ENCODE measurements around the gene STX1B.

Gene STX1B

DNA sequence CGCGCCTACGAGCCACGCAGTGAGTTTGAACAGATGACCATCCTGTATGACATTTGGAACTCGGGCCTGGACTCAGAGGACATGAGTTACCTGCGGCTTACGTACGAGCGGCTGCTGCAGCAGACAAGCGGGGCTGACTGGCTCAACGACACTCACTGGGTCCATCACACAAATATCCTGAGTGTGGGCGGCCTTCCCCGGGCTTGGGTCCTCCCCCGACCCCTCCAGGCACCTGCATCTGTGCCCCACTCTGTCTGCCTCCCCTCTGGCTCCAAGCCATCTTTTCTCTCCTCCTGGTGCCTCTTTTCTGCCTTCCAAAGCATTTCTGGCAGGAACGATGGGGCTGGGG is 30.4 kb downstream of the STX1B start:
- DNase-seq (ENCODE audit: low spot score) (no peak), FAIRE-seq (no peak)

GRCh38 chr16:30979170-30980022 is 31.0 kb downstream of the STX1B start:
- FAIRE-seq, result no peak
- no peak for DNase-seq (ENCODE audit: low spot score)

GRCh38 chr16:30977502-30977901 is 32.9 kb downstream of the STX1B start:
- DNase-seq (ENCODE audit: low spot score) (no peak), FAIRE-seq (no peak)

- FAIRE-seq (no peak), DNase-seq (ENCODE audit: low spot score) (no peak)
These were observed 34.0 kb downstream of the STX1B start for GRCh38 chr16:30976486-30976885.

DNA sequence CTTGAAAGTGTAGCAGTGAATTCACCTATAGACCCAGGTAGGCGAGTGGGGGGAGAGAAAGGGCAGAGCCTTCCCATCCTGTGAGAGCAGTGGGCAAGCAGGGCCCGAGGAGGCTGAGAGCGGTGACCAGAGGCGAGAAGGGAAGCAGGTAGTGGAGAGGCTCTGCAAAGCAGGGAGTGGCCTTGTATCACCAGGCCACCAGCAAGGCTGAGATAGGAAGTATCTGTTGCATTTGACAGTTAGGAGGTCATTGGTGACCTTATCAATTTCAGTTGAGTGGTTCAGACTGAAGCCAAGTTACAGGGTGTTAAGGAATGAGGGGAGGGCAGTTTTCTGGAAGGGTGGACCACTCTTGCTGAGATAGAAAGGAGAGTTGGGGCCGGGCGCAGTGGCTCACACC is 36.1 kb downstream of the STX1B start:
- no peak for FAIRE-seq
- DNase-seq (ENCODE audit: low spot score), result no peak

DNA sequence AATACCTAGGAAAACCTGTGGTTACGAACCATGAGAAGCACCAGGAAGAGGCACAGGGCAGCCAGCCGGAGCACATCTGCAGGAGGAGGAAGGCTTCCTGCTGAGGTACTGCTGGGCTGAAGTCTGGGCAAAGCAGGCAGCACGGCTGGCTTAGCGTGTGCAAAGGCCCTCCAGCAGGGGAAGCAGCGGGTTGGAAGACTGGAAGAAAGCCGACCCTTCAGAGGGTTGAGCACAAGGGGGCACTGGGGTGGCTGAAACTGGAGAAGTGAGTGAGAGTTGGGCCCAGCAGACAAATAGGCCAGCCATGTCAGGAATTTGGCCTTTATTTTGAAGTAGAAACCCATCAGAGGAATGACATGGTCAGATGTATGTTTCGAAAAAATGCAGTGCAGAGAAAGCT is 37.6 kb downstream of the STX1B start:
- DNase-seq (ENCODE audit: low spot score) (no peak), FAIRE-seq (no peak)

DNA sequence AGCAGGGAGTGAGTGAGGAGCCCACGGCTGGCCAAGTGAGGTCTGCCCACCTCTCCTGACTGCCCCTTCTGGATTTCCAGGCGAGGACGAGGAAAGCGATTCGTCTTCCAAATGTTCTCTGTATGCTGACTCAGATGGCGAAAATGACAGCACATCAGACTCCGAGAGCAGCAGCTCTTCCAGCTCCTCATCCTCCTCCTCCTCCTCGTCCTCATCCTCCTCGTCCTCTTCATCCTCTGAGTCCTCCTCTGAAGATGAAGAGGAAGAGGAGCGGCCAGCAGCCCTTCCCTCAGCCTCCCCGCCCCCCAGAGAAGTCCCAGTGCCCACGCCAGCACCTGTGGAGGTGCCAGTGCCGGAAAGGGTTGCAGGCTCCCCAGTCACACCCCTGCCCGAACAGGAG is 39.1 kb downstream of the STX1B start:
- DNase-seq (ENCODE audit: low spot score) (no peak), FAIRE-seq (no peak)

GRCh38 chr16:30969246-30969842 is 41.1 kb downstream of the STX1B start:
- FAIRE-seq (no peak), DNase-seq (ENCODE audit: low spot score) (no peak)

GRCh38 chr16:30967795-30968194 is 42.6 kb downstream of the STX1B start:
- no peak for FAIRE-seq
- DNase-seq (ENCODE audit: low spot score), result no peak

GRCh38 chr16:30966033-30966619 is 44.3 kb downstream of the STX1B start:
- FAIRE-seq (no peak), DNase-seq (ENCODE audit: low spot score) (no peak)

GRCh38 chr16:30965436-30965835 is 45.0 kb downstream of the STX1B start:
- no peak for FAIRE-seq
- no peak for DNase-seq (ENCODE audit: low spot score)

GRCh38 chr16:30964574-30965226 is 45.7 kb downstream of the STX1B start:
- no peak for DNase-seq (ENCODE audit: low spot score)
- no peak for FAIRE-seq

DNA sequence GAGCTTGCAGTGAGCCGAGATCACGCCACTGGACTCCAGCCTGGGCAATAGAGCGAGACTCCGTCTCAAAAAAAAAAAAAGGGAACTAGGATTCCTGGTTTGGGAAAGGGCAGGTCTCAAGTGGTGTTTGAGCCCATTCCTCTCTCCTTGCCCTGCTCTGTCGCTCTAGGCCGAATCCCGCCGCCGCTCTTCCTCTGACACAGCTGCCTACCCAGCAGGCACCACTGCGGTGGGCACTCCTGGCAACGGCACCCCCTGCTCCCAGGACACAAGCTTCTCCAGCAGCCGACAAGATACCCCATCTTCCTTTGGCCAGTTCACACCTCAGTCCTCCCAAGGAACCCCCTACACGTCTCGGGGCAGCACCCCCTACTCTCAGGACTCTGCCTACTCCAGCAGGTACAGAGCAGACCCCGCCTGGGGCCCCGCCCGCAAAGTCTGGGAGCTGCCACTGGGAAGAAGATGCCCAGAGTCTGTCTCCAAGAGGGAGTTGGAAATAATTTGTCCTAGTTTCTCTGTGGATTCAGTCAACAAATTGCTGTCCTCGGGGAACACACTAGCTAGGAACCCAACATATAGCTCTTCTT is 46.4 kb downstream of the STX1B start:
- no peak for FAIRE-seq
- no peak for DNase-seq (ENCODE audit: low spot score)

DNA sequence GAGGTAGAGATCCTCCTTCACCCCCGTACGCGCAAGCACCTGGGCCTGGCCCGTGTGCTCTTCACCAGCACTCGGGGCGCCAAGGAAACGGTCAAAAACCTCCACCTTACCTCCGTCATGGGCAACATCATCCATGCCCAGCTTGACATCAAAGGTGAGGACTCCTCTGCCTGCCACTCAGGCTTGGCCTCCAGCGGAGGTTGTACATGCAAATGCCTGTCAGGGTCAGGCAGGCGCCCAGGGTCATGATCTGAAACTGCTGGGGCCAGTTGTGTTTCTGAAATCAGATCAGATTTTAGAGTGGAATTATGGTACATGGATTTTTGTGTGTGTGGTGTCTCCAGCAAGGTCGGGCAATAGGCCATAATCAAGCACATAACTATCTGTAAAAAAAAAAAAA is 49.1 kb downstream of the STX1B start:
- FAIRE-seq (no peak), DNase-seq (ENCODE audit: low spot score) (no peak)

- no peak for FAIRE-seq
- peak; percentile 18 for DNase-seq (ENCODE audit: low spot score)
These were observed 52.0 kb downstream of the STX1B start for GRCh38 chr16:30958175-30959079.

GRCh38 chr16:30957456-30958174 is 52.8 kb downstream of the STX1B start, which contains the start of gene SETD1A:
TSS of gene SETD1A (plus strand) at chr16:30957754. CDS start at chr16:30958732, 978 bp downstream.
- FAIRE-seq, result no peak
- DNase-seq (ENCODE audit: low spot score), result peak; percentile 88

DNA sequence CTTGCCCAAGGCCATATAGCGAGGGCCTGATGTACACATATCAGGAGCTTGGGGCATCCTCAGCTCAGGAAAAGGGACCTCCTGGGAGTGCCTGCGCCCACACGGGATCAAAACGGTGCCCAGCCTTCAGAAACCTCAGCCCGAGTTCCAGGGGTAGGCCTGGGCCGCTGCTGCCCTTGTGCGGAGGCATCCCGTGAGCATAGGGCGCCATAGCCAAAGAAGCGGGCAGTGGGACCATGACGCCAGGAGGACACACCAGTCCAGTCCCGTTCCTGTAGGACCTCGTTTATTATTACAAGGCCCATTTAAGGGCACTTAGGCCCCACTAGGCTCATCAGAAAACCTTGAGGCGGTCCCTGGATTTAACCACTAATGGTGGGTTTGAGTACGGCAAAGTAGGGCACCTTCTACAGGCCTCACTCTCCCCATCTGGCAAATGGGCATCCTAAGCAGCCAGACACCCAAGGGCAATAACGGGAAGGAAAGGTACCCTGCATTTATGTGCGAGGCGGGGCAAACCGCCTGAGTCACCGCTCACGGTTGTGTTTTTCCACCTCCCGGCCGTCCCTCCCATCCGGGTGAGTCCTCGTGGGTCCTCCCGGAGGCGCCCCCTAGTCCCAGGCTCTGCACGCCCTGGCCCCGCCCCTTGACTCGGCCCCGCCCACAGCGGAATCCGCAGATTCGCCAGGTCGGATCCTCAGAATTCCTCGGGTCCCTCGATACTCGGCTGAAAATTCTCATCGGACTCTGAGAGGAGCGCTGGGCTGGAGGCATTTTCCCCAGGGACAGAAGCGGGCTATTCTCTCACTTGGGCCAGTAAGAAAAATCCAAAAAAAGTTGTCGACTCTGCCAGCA is 53.6 kb downstream of the STX1B start:
- no peak for FAIRE-seq
- DNase-seq (ENCODE audit: low spot score), result peak; percentile 82

GRCh38 chr16:30954993-30955392 is 55.4 kb downstream of the STX1B start:
- DNase-seq (ENCODE audit: low spot score) (no peak), FAIRE-seq (no peak)

DNA sequence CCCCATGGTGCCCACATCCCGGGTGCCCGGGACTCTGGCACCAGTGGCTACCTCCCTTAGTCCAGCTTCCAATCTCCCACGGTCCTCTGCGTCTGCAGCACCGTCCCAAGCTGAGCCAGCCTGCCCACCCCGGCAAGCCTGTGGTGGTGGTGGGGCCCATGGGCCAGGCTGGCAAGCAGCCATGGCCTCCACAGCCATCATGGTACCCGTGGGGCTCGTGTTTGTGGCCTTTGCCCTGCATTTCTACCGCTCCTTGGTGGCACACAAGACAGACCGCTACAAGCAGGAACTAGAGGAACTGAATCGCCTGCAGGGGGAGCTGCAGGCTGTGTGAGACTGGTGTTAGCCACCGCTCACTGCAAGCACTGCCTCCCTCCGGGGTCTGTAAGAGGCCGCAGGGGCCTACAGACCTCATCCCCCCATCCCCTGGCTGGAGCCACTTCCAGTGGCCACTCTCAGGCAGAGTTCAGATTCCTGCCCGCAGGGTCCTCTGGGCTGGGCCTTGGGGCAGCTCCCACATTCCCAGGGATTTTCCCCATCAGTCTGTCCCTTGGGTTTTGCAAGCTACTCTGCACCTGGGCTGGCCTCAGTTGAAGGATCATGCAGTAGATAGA is 56.8 kb downstream of the STX1B start:
- FAIRE-seq (no peak), DNase-seq (ENCODE audit: low spot score) (peak; percentile 16)
